Upper lobe of left lung (tissue), 4 donors: Measurements from ENCODE around the gene TIGD1.

ENCODE experiments used
- POLR2A ChIP-seq, 4 donors: fragments of 450-650 bp; IDR thresholded peaks; one replicate each; pipeline ENCODE4 v1.5.1; 2016 to 2017; ENCODE audit warnings: antibody characterized with exemption in 4 of 4, mild to moderate bottlenecking in 2 of 4
- POLR2AphosphoS5 ChIP-seq, 2 donors: sonication (generic); formaldehyde crosslinking; IDR thresholded peaks; one replicate each; pipeline ENCODE4 v1.5.1; 2017; ENCODE audit warnings: antibody characterized with exemption in 2 of 2
- TF ChIP-seq, protein P1 (sequence below), 6 experiments: fragments of 450-650 bp in 4 of 6; fragments of 200-600 bp in 2 of 6; sonication (generic) in 2 of 6; IDR thresholded peaks; one replicate each; pipeline ENCODE4 v1.5.1; 2016 to 2019; ENCODE audit warnings: antibody characterized with exemption in 6 of 6

DNA sequence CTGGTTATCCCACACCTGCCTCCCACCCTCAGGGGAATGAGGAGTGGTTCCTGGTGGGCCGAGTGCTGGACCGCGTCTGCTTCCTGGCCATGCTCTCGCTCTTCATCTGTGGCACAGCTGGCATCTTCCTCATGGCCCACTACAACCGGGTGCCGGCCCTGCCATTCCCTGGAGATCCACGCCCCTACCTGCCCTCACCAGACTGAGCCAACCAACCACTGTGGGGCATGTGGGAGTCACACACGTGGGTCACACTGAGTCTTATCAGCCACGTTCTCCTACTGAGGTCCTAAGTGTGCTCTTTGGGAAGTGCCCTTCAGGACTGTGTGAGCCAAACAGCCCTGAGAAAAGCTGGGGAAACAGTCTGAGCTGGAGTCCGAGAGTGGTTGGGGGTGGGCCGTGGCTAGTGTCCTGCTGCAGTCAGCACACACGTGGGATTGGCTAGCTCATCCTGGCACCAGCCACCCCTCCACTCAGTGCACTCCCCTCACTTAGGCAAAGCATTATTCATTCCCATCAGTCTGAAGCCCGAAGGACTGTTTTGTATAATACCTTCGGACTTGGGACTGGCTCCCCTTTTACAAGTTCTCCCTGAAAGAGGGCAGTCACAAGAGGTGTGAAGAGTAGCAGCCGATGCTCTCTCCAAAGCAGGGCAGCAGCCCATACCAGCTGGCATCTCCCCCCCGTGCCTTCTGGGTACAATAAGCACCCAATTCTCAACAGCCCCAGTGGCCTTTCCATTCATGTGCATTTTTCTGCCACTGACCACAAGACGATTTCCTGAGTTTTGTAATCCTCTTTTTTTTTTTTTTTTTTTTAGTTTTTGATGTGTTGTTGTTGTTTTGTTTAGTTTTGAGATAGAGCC, 4.6 kb downstream of the TIGD1 start:
- TF ChIP-seq, protein P1, sequence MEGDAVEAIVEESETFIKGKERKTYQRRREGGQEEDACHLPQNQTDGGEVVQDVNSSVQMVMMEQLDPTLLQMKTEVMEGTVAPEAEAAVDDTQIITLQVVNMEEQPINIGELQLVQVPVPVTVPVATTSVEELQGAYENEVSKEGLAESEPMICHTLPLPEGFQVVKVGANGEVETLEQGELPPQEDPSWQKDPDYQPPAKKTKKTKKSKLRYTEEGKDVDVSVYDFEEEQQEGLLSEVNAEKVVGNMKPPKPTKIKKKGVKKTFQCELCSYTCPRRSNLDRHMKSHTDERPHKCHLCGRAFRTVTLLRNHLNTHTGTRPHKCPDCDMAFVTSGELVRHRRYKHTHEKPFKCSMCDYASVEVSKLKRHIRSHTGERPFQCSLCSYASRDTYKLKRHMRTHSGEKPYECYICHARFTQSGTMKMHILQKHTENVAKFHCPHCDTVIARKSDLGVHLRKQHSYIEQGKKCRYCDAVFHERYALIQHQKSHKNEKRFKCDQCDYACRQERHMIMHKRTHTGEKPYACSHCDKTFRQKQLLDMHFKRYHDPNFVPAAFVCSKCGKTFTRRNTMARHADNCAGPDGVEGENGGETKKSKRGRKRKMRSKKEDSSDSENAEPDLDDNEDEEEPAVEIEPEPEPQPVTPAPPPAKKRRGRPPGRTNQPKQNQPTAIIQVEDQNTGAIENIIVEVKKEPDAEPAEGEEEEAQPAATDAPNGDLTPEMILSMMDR (IDR thresholded peaks at IDR 0.05): no peak
- TF ChIP-seq POLR2AphosphoS5 (IDR thresholded peaks at IDR 0.05) (no peak), POLR2A (IDR thresholded peaks at IDR 0.05) (peak in 1 of 4 donors; percentile 21)
